Gastroesophageal sphincter (tissue), 4 donors: ENCODE results near the gene MLLT3. TPM values are rescaled to one million over a fixed set of nuclear protein-coding genes. Genes with fewer than 3 reads are reported as not detected.

ENCODE experiments used
- ATAC-seq: fragments of 150-250 bp; one replicate; pipeline ENCODE4 v1.9.1; 2016; ENCODE audit warnings: mild to moderate bottlenecking, moderate library complexity
- H3K27ac ChIP-seq, 4 donors: fragments of 200-600 bp; sonication (generic) in 3 of 4; 1 replicate in 3 of 4; 2 replicates in 1 of 4; pipeline ENCODE4 v1.5.1; 2016 to 2019
- H3K27me3 ChIP-seq: fragments of 200-600 bp; sonication (generic); one replicate; pipeline ENCODE4 v1.5.1; 2019
- H3K36me3 ChIP-seq, 2 donors: fragments of 200-600 bp; sonication (generic); one replicate each; pipeline ENCODE4 v1.5.1; 2019; ENCODE audit warnings: control low read depth in 1 of 2
- H3K4me1 ChIP-seq, 3 donors: fragments of 200-600 bp; sonication (generic); 1 replicate in 2 of 3; 2 replicates in 1 of 3; pipeline ENCODE4 v1.5.1; 2016 to 2019; ENCODE audit warnings: control low read depth in 2 of 3
- H3K4me3 ChIP-seq, 2 donors: fragments of 200-600 bp; sonication (generic); one replicate each; pipeline ENCODE4 v1.5.1; 2019; ENCODE audit warnings: mild to moderate bottlenecking in 1 of 2, moderate library complexity in 1 of 2
- H3K9me3 ChIP-seq, 3 donors: fragments of 200-600 bp; sonication (generic); one replicate each; pipeline ENCODE4 v1.5.1; 2017 to 2019; ENCODE audit warnings: control low read depth in 2 of 3
- EP300 ChIP-seq: sonication (generic); formaldehyde crosslinking; IDR thresholded peaks from one replicate; pipeline ENCODE4 v1.6.1; 2017; ENCODE audit warnings: antibody characterized with exemption, mild to moderate bottlenecking
- POLR2A ChIP-seq, 2 donors: fragments of 450-650 bp; IDR thresholded peaks; one replicate each; pipeline ENCODE4 v1.6.1; 2017; ENCODE audit warnings: antibody characterized with exemption in 2 of 2, mild to moderate bottlenecking in 2 of 2, moderate library complexity in 1 of 2
- POLR2AphosphoS5 ChIP-seq: sonication (generic); formaldehyde crosslinking; IDR thresholded peaks from one replicate; pipeline ENCODE4 v1.6.1; 2017; ENCODE audit warnings: antibody characterized with exemption
- WGBS, 2 donors: methylation state at CpG; one replicate each; pipeline ENCODE4 v1.1.5; 2018; ENCODE audit warnings: low coverage in 1 of 2; 5-methylcytosine and 5-hydroxymethylcytosine counted together
- total RNA-seq, 4 donors: library from RNA; depleted of rRNA; stranded (reverse); fragments of >200 nt; gene quantifications; one replicate each; pipeline ENCODE4 v1.1.0, GENCODE V29; 2016
- TF ChIP-seq, protein P1 (sequence below), 4 experiments: fragments of 200-600 bp in 2 of 4; fragments of 450-650 bp in 2 of 4; sonication (generic) in 1 of 4; IDR thresholded peaks; one replicate each; pipeline ENCODE4 v1.5.1; 2017 to 2019; ENCODE audit warnings: antibody characterized with exemption in 4 of 4, mild to moderate bottlenecking in 2 of 4, moderate library complexity in 2 of 4

The MLLT3 gene
- total RNA-seq, 4 donors from 2014 or later, result 21.2 to 37.2 (median 29.6) TPM

GRCh38 chr9:20312732-20313131 is 309.6 kb downstream of the MLLT3 start:
- no peaks in the 10 kb centered on the region for H3K27me3 ChIP-seq
- no peak overlapping the region for H3K27ac ChIP-seq
- H3K4me3 ChIP-seq, result no peak overlapping the region
- ATAC-seq, result no peak
- peaks cover 0 to 7% (median 0%) of the 10 kb centered on the region in 3 donors for H3K4me1 ChIP-seq
- TF ChIP-seq POLR2A (IDR thresholded peaks at IDR 0.05) (no peak), POLR2AphosphoS5 (no peak), EP300 (no peak)
- TF ChIP-seq, protein P1, sequence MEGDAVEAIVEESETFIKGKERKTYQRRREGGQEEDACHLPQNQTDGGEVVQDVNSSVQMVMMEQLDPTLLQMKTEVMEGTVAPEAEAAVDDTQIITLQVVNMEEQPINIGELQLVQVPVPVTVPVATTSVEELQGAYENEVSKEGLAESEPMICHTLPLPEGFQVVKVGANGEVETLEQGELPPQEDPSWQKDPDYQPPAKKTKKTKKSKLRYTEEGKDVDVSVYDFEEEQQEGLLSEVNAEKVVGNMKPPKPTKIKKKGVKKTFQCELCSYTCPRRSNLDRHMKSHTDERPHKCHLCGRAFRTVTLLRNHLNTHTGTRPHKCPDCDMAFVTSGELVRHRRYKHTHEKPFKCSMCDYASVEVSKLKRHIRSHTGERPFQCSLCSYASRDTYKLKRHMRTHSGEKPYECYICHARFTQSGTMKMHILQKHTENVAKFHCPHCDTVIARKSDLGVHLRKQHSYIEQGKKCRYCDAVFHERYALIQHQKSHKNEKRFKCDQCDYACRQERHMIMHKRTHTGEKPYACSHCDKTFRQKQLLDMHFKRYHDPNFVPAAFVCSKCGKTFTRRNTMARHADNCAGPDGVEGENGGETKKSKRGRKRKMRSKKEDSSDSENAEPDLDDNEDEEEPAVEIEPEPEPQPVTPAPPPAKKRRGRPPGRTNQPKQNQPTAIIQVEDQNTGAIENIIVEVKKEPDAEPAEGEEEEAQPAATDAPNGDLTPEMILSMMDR (IDR thresholded peaks at IDR 0.05), result no peak
- no peaks in the 10 kb centered on the region for H3K36me3 ChIP-seq
- no peaks in the 10 kb centered on the region for H3K9me3 ChIP-seq

- no peaks in the 10 kb centered on the region for H3K9me3 ChIP-seq
- H3K27ac ChIP-seq, result no peak overlapping the region
- WGBS, 2 donors, result 100% methylated on average over 1 of the region's 2 CpGs
Measured at GRCh38 chr9:20310024-20310423, 312.3 kb downstream of the MLLT3 start.

GRCh38 chr9:20309124-20309523 is 313.2 kb downstream of the MLLT3 start:
- ATAC-seq, result no peak
- 56 to 79% methylated on average over 2 of the region's 4 CpGs for WGBS, 2 donors

More at GRCh38 chr9:20310024-20310423, 312.3 kb downstream of the MLLT3 start:
- Histone ChIP-seq H3K4me1 (peaks cover 0 to 2% (median 0%) of the 10 kb centered on the region in 3 donors), H3K36me3 (no peaks in the 10 kb centered on the region), H3K27me3 (no peaks in the 10 kb centered on the region), H3K4me3 (no peak overlapping the region)
- ATAC-seq, result no peak
- TF ChIP-seq POLR2A (IDR thresholded peaks at IDR 0.05) (no peak), EP300 (no peak), POLR2AphosphoS5 (no peak)
- TF ChIP-seq, protein P1 (IDR thresholded peaks at IDR 0.05), result no peak

DNA sequence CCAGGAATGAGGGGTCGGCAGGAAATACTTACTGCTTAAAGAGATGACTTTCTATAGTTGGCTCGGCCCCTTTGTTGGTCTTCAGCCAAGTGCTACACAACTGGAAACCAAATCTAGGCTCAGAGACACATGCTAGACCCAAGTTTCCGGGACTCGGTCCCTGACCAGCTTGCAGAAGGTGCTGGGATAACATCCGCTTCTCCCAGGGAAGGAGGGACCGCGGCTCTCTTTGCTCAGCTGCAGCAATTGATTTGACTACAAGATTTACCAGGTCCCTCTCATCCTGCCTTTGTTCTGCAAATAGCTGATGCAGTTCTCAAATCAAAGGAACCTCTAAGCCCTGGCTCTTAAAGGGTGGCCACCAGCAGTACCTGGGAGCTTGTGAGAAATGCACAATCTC is 314.7 kb downstream of the MLLT3 start:
- no peak for ATAC-seq
- H3K4me1 ChIP-seq, result no peaks in the 10 kb centered on the region
- no peaks in the 10 kb centered on the region for H3K9me3 ChIP-seq
- H3K36me3 ChIP-seq, result no peaks in the 10 kb centered on the region
- no peak overlapping the region for H3K27ac ChIP-seq
- no peak overlapping the region for H3K4me3 ChIP-seq
- TF ChIP-seq EP300 (no peak), POLR2A (IDR thresholded peaks at IDR 0.05) (no peak), POLR2AphosphoS5 (no peak)
- TF ChIP-seq, protein P1 (IDR thresholded peaks at IDR 0.05), result no peak
- 36 to 65% methylated on average over 3 to 5 of the region's 7 CpGs for WGBS, 2 donors
- no peaks in the 10 kb centered on the region for H3K27me3 ChIP-seq

More at GRCh38 chr9:20309124-20309523, 313.2 kb downstream of the MLLT3 start:
- TF ChIP-seq, protein P1 (IDR thresholded peaks at IDR 0.05), result no peak
- TF ChIP-seq EP300 (no peak), POLR2A (IDR thresholded peaks at IDR 0.05) (no peak), POLR2AphosphoS5 (no peak)
- H3K4me1 ChIP-seq, result no peaks in the 10 kb centered on the region
- H3K27ac ChIP-seq, result no peak overlapping the region
- H3K27me3 ChIP-seq, result no peaks in the 10 kb centered on the region
- no peaks in the 10 kb centered on the region for H3K36me3 ChIP-seq
- H3K9me3 ChIP-seq, result no peaks in the 10 kb centered on the region
- no peak overlapping the region for H3K4me3 ChIP-seq

GRCh38 chr9:20305452-20305851 is 316.8 kb downstream of the MLLT3 start:
- Histone ChIP-seq H3K36me3 (no peaks in the 10 kb centered on the region), H3K4me1 (peaks cover 0 to 8% (median 0%) of the 10 kb centered on the region in 3 donors)

More at GRCh38 chr9:20305452-20305851, 316.8 kb downstream of the MLLT3 start:
- no peak for TF ChIP-seq EP300
- TF ChIP-seq, protein P1 (IDR thresholded peaks at IDR 0.05), result no peak
- no peak for TF ChIP-seq POLR2A (IDR thresholded peaks at IDR 0.05)
- no peak for TF ChIP-seq POLR2AphosphoS5
- H3K4me3 ChIP-seq, result no peak overlapping the region
- no peak for ATAC-seq
- H3K27ac ChIP-seq, result no peak overlapping the region
- H3K27me3 ChIP-seq, result no peaks in the 10 kb centered on the region
- WGBS, 2 donors, result 90 to 92% methylated on average over 3 to 4 of the region's 4 CpGs
- no peaks in the 10 kb centered on the region for H3K9me3 ChIP-seq
